ENCODE results near the gene TBXAS1.
"Not testable (repeated sequence)": the region's sequence is repeated elsewhere in the genome, so short reads cannot be mapped to it uniquely, and the experiment has no call there.

The TBXAS1 gene

GRCh38 chr7:139895141-139895829 is 66.2 kb downstream of the TBXAS1 start:
- DNase-seq, result no peak

- no peak for DNase-seq
Observed at GRCh38 chr7:139896288-139896687, 67.2 kb downstream of the TBXAS1 start.

GRCh38 chr7:139896831-139897230 is 67.8 kb downstream of the TBXAS1 start:
- DNase-seq, result no peak

- no peak for DNase-seq
Observed at GRCh38 chr7:139897422-139898090, 68.5 kb downstream of the TBXAS1 start.

GRCh38 chr7:139898483-139898882 is 69.4 kb downstream of the TBXAS1 start:
- no peak for DNase-seq

GRCh38 chr7:139899328-139899955 is 70.4 kb downstream of the TBXAS1 start:
- DNase-seq, result no peak

- no peak for DNase-seq
Observed at GRCh38 chr7:139900326-139900725, 71.3 kb downstream of the TBXAS1 start.

GRCh38 chr7:139901056-139901795 is 72.2 kb downstream of the TBXAS1 start:
- DNase-seq, result no peak

- DNase-seq, result no peak
Observed at GRCh38 chr7:139901901-139902300, 72.8 kb downstream of the TBXAS1 start.

GRCh38 chr7:139902436-139903102 is 73.5 kb downstream of the TBXAS1 start:
- no peak for DNase-seq

GRCh38 chr7:139903103-139903477 is 74.0 kb downstream of the TBXAS1 start:
- DNase-seq, result not testable (repeated sequence)

GRCh38 chr7:139906879-139907278 is 77.8 kb downstream of the TBXAS1 start:
- DNase-seq, result no peak

- no peak for DNase-seq
Observed at GRCh38 chr7:139908792-139909191, 79.7 kb downstream of the TBXAS1 start.

- no peak for DNase-seq
Observed at GRCh38 chr7:139909379-139910050, 80.5 kb downstream of the TBXAS1 start.

- DNase-seq, result no peak
Observed at GRCh38 chr7:139913021-139913844, 84.2 kb downstream of the TBXAS1 start.

- DNase-seq, result no peak
Observed at GRCh38 chr7:139913845-139914135, 84.7 kb downstream of the TBXAS1 start.

GRCh38 chr7:139914306-139915267 is 85.5 kb downstream of the TBXAS1 start:
- DNase-seq, result no peak

GRCh38 chr7:139915268-139915863 is 86.3 kb downstream of the TBXAS1 start:
- no peak for DNase-seq

GRCh38 chr7:139915864-139916716 is 87.0 kb downstream of the TBXAS1 start:
- DNase-seq, result peak; percentile 84

Data from activated effector memory CD4-positive, alpha-beta T cell treated with anti-CD3 and anti-CD28 coated beads, Interleukin-2, amount 50 U/mL, for 16 hours (primary cell).